Activated naive CD8-positive, alpha-beta T cell treated with anti-CD3 and anti-CD28 coated beads for 36 hours (primary cell): ENCODE data around the gene CMSS1. TPM values are rescaled to one million over a fixed set of nuclear protein-coding genes. Genes with fewer than 3 reads are reported as not detected.

ENCODE experiments used
- DNase-seq: peaks from one replicate; pipeline ENCODE4 v3.0.0; 2021
- H3K27ac Mint-ChIP-seq: one replicate; pipeline ENCODE4 v1.8.0; 2022; ENCODE audit warnings: mild to moderate bottlenecking, moderate library complexity, mixed read lengths
- H3K27me3 Mint-ChIP-seq: one replicate; pipeline ENCODE4 v1.8.0; 2022; ENCODE audit warnings: mild to moderate bottlenecking, mixed read lengths
- H3K36me3 Mint-ChIP-seq: one replicate; pipeline ENCODE4 v1.8.0; 2021; ENCODE audit warnings: mild to moderate bottlenecking, mixed read lengths
- H3K4me1 Mint-ChIP-seq: one replicate; pipeline ENCODE4 v1.8.0; 2021; ENCODE audit warnings: mixed read lengths
- H3K4me3 Mint-ChIP-seq: one replicate; pipeline ENCODE4 v1.8.0; 2022; ENCODE audit warnings: mild to moderate bottlenecking, moderate library complexity, mixed read lengths
- H3K9me3 Mint-ChIP-seq: one replicate; pipeline ENCODE4 v1.8.0; 2022; ENCODE audit warnings: mixed read lengths
- total RNA-seq, 2 experiments: library from RNA; stranded (reverse); gene quantifications; one replicate each; pipeline ENCODE4 v1.2.3, GENCODE V29; 2021

The CMSS1 gene
- total RNA-seq, 2 experiments from 2014 or later, result 121 to 122 TPM

- Mint-ChIP-seq H3K4me3 (no peak overlapping the region), H3K4me1 (peaks cover 2% of the 10 kb centered on the region), H3K9me3 (no peaks in the 10 kb centered on the region), H3K36me3 (peaks cover 13% of the 10 kb centered on the region), H3K27me3 (no peaks in the 10 kb centered on the region), H3K27ac (no peak overlapping the region)
- no peak for DNase-seq
These were observed 203.4 kb downstream of the CMSS1 start for GRCh38 chr3:100020876-100021644.

GRCh38 chr3:100022506-100022905 is 204.8 kb downstream of the CMSS1 start:
- Mint-ChIP-seq H3K4me1 (peaks cover 2% of the 10 kb centered on the region), H3K27ac (no peak overlapping the region), H3K9me3 (no peaks in the 10 kb centered on the region), H3K36me3 (peaks cover 9% of the 10 kb centered on the region), H3K4me3 (no peak overlapping the region), H3K27me3 (no peaks in the 10 kb centered on the region)
- DNase-seq, result no peak

GRCh38 chr3:100023150-100023549 is 205.5 kb downstream of the CMSS1 start:
- Mint-ChIP-seq H3K4me1 (peaks cover 2% of the 10 kb centered on the region), H3K27me3 (no peaks in the 10 kb centered on the region), H3K27ac (no peak overlapping the region), H3K4me3 (no peak overlapping the region), H3K36me3 (peaks cover 9% of the 10 kb centered on the region), H3K9me3 (no peaks in the 10 kb centered on the region)
- no peak for DNase-seq

- Mint-ChIP-seq H3K36me3 (peaks cover 9% of the 10 kb centered on the region), H3K27me3 (no peaks in the 10 kb centered on the region), H3K9me3 (no peaks in the 10 kb centered on the region), H3K4me3 (no peak overlapping the region), H3K4me1 (peaks cover 2% of the 10 kb centered on the region), H3K27ac (no peak overlapping the region)
- DNase-seq, result no peak
These were observed 205.9 kb downstream of the CMSS1 start for GRCh38 chr3:100023595-100023994.

DNA sequence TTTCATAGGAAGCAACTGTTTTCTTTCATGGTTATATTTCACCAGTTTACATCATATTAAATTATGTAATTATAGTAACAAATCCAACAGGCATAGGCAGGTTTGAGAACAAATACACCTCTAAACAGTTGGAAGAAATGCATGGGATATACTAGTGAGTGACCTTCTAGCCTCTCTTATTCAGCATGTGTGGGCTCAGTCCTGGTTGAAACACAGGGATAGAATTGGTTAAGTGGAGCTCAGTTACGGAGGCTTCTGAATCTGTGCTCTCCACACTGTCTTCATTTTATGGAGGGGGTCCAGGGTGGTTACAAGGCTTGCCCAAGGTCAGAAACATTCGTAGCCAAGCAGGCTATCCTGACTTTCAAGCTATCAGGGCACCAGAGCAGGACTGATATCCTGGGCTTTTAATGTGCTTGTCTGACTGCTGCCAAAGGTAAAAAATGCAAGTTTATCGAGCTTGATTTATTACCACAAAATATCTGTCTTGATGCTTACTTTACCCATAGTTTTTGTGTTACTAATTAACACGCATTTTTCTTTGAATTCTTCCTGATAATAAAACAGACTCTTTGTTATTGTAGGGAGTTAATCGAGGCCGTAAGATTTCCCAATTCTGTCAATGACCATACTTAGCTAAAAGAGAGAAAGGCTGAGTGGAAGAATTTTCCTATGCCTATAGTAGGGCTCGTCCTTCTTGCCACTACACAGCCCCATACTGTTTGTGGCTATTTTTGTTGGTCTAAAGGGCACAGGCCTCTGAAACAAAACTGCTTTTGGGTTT is 207.1 kb downstream of the CMSS1 start:
- H3K27me3 Mint-ChIP-seq, result no peaks in the 10 kb centered on the region

GRCh38 chr3:100027321-100027720 is 209.7 kb downstream of the CMSS1 start:
- H3K9me3 Mint-ChIP-seq, result no peaks in the 10 kb centered on the region
- no peak overlapping the region for H3K27ac Mint-ChIP-seq
- H3K36me3 Mint-ChIP-seq, result peaks cover 8% of the 10 kb centered on the region
- no peak overlapping the region for H3K4me3 Mint-ChIP-seq
- DNase-seq, result no peak
- H3K27me3 Mint-ChIP-seq, result no peaks in the 10 kb centered on the region
- peaks cover 4% of the 10 kb centered on the region for H3K4me1 Mint-ChIP-seq

More for the DNA sequence above, 207.1 kb downstream of the CMSS1 start:
- Mint-ChIP-seq H3K9me3 (no peaks in the 10 kb centered on the region), H3K4me1 (no peaks in the 10 kb centered on the region), H3K4me3 (no peak overlapping the region), H3K27ac (no peak overlapping the region), H3K36me3 (peaks cover 9% of the 10 kb centered on the region)
- no peak for DNase-seq

DNA sequence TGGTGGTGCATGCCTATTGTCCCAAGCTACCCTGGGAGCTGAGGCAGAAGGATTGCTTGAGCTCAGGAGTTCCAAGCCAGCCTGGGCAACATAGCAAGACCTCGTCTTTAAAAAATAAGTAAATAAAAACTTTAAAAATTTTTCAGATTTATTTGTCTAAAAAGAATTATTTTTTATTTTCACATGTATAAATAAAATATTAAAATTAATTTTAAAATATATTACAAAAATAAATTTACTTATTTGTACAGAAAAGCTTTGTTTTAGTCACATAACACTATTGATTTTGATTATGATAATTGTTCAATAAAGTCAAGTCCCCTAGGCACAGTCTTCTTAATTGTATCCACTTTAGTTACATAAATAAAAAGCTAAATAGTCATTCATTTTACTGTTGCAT is 211.4 kb downstream of the CMSS1 start:
- DNase-seq, result no peak
- Mint-ChIP-seq H3K27ac (no peak overlapping the region), H3K4me1 (peaks cover 6% of the 10 kb centered on the region), H3K4me3 (no peak overlapping the region), H3K9me3 (no peaks in the 10 kb centered on the region), H3K27me3 (no peaks in the 10 kb centered on the region), H3K36me3 (peaks cover 3% of the 10 kb centered on the region)

- Mint-ChIP-seq H3K27ac (no peak overlapping the region), H3K4me1 (peaks cover 6% of the 10 kb centered on the region), H3K36me3 (peaks cover 2% of the 10 kb centered on the region), H3K27me3 (no peaks in the 10 kb centered on the region), H3K9me3 (no peaks in the 10 kb centered on the region), H3K4me3 (no peak overlapping the region)
- DNase-seq, result no peak
These were observed 212.0 kb downstream of the CMSS1 start for GRCh38 chr3:100029689-100030088.

DNA sequence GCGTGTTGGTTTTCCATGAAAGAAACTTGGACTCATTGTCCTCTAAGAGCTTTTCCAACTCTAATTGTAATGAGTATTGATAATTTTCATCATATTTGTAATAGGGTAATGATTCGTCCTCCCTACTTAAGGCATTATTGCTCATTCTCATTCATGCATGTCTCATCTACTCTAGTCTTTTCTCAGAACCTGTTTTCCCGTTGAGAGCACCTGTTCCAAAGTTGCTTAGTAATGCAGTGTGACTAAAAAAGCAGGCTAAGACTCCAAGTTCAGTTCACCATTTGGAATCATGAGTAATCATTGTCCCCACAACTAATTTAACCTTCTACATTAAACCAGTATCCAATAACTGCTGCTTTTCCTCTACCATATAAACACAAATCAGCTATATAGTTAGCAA is 212.7 kb downstream of the CMSS1 start:
- Mint-ChIP-seq H3K27me3 (no peaks in the 10 kb centered on the region), H3K9me3 (no peaks in the 10 kb centered on the region), H3K27ac (no peak overlapping the region), H3K4me3 (no peak overlapping the region), H3K4me1 (peaks cover 6% of the 10 kb centered on the region), H3K36me3 (peaks cover 2% of the 10 kb centered on the region)
- DNase-seq, result no peak

DNA sequence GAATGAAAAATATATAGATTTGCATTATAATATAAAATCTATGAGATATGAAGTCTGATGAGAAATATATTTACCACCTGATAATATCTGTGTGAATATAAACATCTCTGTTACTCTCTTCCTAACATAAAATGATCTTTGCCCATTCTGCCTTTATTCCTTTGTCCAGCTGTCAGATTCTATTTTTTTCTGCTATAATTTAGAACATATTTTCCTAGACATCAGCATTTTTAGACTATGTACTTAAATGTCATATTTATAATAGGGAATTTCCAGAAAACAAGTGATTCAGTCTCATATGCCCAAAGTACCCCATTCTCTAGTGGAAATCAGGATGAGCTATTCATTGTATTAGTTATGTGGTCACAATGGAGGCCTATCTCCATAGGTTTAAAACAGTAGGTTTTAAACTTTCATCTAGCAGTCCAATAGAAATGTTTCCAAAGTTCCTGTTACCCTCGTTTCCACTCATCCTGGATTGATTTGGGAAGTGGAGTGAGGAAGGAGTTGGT is 213.3 kb downstream of the CMSS1 start:
- DNase-seq, result no peak
- H3K27ac Mint-ChIP-seq, result no peak overlapping the region
- peaks cover 2% of the 10 kb centered on the region for H3K36me3 Mint-ChIP-seq
- no peaks in the 10 kb centered on the region for H3K9me3 Mint-ChIP-seq
- H3K27me3 Mint-ChIP-seq, result no peaks in the 10 kb centered on the region
- H3K4me1 Mint-ChIP-seq, result peaks cover 6% of the 10 kb centered on the region
- H3K4me3 Mint-ChIP-seq, result no peak overlapping the region

- Mint-ChIP-seq H3K4me1 (peaks cover 6% of the 10 kb centered on the region), H3K9me3 (no peaks in the 10 kb centered on the region), H3K27me3 (no peaks in the 10 kb centered on the region), H3K4me3 (no peak overlapping the region), H3K36me3 (peaks cover 2% of the 10 kb centered on the region), H3K27ac (no peak overlapping the region)
- no peak for DNase-seq
These were observed 214.6 kb downstream of the CMSS1 start for GRCh38 chr3:100032243-100032642.

DNA sequence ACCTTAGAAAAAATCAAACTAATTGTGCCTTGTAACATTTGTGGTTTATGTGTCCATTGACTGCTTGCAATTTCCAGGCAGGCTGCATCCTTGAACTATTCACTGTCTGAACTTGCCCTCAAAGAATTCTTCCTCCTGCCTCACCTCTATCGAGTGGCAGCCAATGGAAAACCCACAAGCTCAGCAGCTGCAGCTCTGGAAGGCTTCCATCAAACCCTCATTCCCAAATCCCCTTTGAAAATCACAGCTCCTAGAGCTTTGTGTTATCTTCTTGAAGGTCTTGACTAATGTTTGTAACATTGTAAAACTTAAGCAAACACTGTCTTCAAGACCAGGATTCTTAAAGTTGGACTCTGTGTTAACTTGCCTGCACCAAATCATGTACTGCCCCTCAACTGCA is 215.5 kb downstream of the CMSS1 start:
- Mint-ChIP-seq H3K9me3 (no peaks in the 10 kb centered on the region), H3K4me3 (no peak overlapping the region), H3K36me3 (peaks cover 2% of the 10 kb centered on the region), H3K4me1 (peaks cover 6% of the 10 kb centered on the region), H3K27ac (no peak overlapping the region), H3K27me3 (no peaks in the 10 kb centered on the region)
- no peak for DNase-seq

GRCh38 chr3:100033903-100034471 is 216.3 kb downstream of the CMSS1 start:
- no peak for DNase-seq
- peaks cover 2% of the 10 kb centered on the region for H3K36me3 Mint-ChIP-seq
- H3K27ac Mint-ChIP-seq, result no peak overlapping the region
- H3K4me1 Mint-ChIP-seq, result peaks cover 6% of the 10 kb centered on the region
- H3K4me3 Mint-ChIP-seq, result no peak overlapping the region
- no peaks in the 10 kb centered on the region for H3K9me3 Mint-ChIP-seq
- H3K27me3 Mint-ChIP-seq, result no peaks in the 10 kb centered on the region

DNA sequence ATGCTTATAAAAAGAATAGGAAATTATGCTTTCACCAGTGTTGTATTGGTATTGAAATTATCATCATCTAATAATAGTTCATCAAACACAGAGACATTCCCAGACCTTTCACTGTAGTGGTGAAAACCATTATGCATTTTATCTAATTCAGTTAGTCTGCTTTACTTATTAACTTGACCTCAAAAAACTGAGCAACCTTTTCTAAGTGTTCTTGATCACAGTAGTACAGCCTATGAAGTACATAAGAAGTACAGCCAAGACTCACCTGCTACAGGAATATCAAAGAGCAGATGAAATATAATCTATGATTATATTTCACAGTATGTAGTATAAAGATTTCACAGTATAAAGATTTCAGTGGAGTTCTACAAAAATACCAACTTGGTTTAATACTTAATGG is 221.4 kb downstream of the CMSS1 start:
- Mint-ChIP-seq H3K36me3 (peaks cover 4% of the 10 kb centered on the region), H3K27me3 (no peaks in the 10 kb centered on the region), H3K4me3 (no peak overlapping the region), H3K9me3 (no peaks in the 10 kb centered on the region), H3K27ac (no peak overlapping the region), H3K4me1 (peaks cover 2% of the 10 kb centered on the region)
- DNase-seq, result no peak

GRCh38 chr3:100040451-100041225 is 223.0 kb downstream of the CMSS1 start:
- Mint-ChIP-seq H3K27ac (no peak overlapping the region), H3K27me3 (no peaks in the 10 kb centered on the region), H3K36me3 (peaks cover 4% of the 10 kb centered on the region), H3K4me1 (peaks cover 2% of the 10 kb centered on the region), H3K4me3 (no peak overlapping the region), H3K9me3 (no peaks in the 10 kb centered on the region)
- no peak for DNase-seq
